Keratinocyte (primary cell): Measurements from ENCODE around the gene GRB10. TPM values are rescaled to one million over a fixed set of nuclear protein-coding genes. Genes with fewer than 3 reads are reported as not detected.

Experiments
- DNase-seq: peaks from one replicate; pipeline ENCODE4 v3.0.0-alpha.2; 2011; ENCODE audit warnings: low read depth, missing footprints, low spot score
- FAIRE-seq: peaks from 2 replicates; lab custom pipeline; 2011; peaks lifted over from hg19 to GRCh38; lab: Jason Lieb, UNC
- H2AFZ ChIP-seq: 2 replicates; pipeline ENCODE4 v1.6.0; 2012; ENCODE audit warnings: low read length, control low read depth, inconsistent platforms; ENCODE audit not compliant: control insufficient read depth
- H3K27ac ChIP-seq: 2 replicates; pipeline ENCODE4 v1.5.1; 2011; ENCODE audit warnings: low read length; ENCODE audit not compliant: control insufficient read depth, insufficient read depth
- H3K27me3 ChIP-seq: 3 replicates; pipeline ENCODE4 v1.6.0; 2011; ENCODE audit warnings: low read length; ENCODE audit not compliant: control insufficient read depth, insufficient read depth; ENCODE audit errors: extremely low read depth
- H3K36me3 ChIP-seq, 2 experiments: 2 replicates in 1 of 2; 3 replicates in 1 of 2; pipeline ENCODE4 v1.5.1; 2011; ENCODE audit warnings: low read length in 2 of 2, mild to moderate bottlenecking in 1 of 2; ENCODE audit not compliant: control insufficient read depth in 2 of 2, insufficient read depth in 2 of 2; ENCODE audit errors: extremely low read depth in 1 of 2
- H3K4me1 ChIP-seq: 3 replicates; pipeline ENCODE4 v1.5.1; 2011; ENCODE audit warnings: low read length; ENCODE audit not compliant: control insufficient read depth, insufficient read depth; ENCODE audit errors: extremely low read depth
- H3K4me2 ChIP-seq: 3 replicates; pipeline ENCODE4 v1.6.0; 2011; ENCODE audit warnings: low read depth, low read length; ENCODE audit not compliant: control insufficient read depth, insufficient read depth; ENCODE audit errors: extremely low read depth
- H3K4me3 ChIP-seq, 3 experiments: fragments of 200-600 bp in 1 of 3; sonication (generic) in 1 of 3; 2 replicates in 2 of 3; 3 replicates in 1 of 3; pipeline ENCODE4 v1.5.1; 2011 to 2016; ENCODE audit warnings: low read length in 3 of 3, mild to moderate bottlenecking in 3 of 3, control low read depth in 2 of 3, inconsistent platforms in 1 of 3, low read depth in 1 of 3, mixed read lengths in 1 of 3, mixed run types in 1 of 3, moderate library complexity in 1 of 3; ENCODE audit not compliant: control insufficient read depth in 2 of 3, insufficient read depth in 2 of 3; ENCODE audit errors: extremely low read depth in 1 of 3
- H3K79me2 ChIP-seq: 2 replicates; pipeline ENCODE4 v1.6.0; 2012; ENCODE audit warnings: low read length; ENCODE audit not compliant: control insufficient read depth, insufficient read depth
- H3K9ac ChIP-seq: 3 replicates; pipeline ENCODE4 v1.6.0; 2011; ENCODE audit warnings: low read length; ENCODE audit not compliant: control insufficient read depth, insufficient read depth; ENCODE audit errors: extremely low read depth
- H3K9me1 ChIP-seq: 3 replicates; pipeline ENCODE4 v1.6.0; 2011; ENCODE audit warnings: low read length; ENCODE audit not compliant: control insufficient read depth, insufficient read depth; ENCODE audit errors: extremely low read depth
- H3K9me3 ChIP-seq: 2 replicates; pipeline ENCODE4 v1.5.1; 2012; ENCODE audit warnings: low read depth, low read length; ENCODE audit not compliant: control insufficient read depth
- H4K20me1 ChIP-seq: 3 replicates; pipeline ENCODE4 v1.6.0; 2011; ENCODE audit warnings: low read length; ENCODE audit not compliant: control insufficient read depth, insufficient read depth; ENCODE audit errors: extremely low read depth
- EZH2 ChIP-seq: IDR thresholded peaks from one replicate; pipeline ENCODE4 v1.6.1; 2012; ENCODE audit warnings: inconsistent platforms, mild to moderate bottlenecking, low read length, moderate library complexity
- dilution Hi-C: fragments of 300-500 bp; cut with MboI; formaldehyde crosslinking; loops from one replicate; pipeline ENCODE4 v1.7.0; 2020; ENCODE audit warnings: low sequenced_read_pairs; ENCODE audit not compliant: extremely low pct_ligation_motif_present
- polyA plus RNA-seq, 5 experiments: library from polyadenylated mRNA; depleted of rRNA in 3 of 5; stranded (reverse) in 3 of 5; stranded (forward) in 1 of 5; unstranded in 1 of 5; fragments of >200 nt; gene quantifications; 1 replicate in 1 of 5; 2 replicates in 3 of 5; 3 replicates in 1 of 5; pipeline versions ENCODE4 v1.2.1 to v1.2.3, GENCODE V29; 2011 to 2012; ENCODE audit warnings: missing spikeins in 2 of 5, low read depth in 1 of 5, low replicate concordance in 1 of 5
- TF ChIP-seq, protein P1 (sequence below), 3 experiments: IDR thresholded peaks in 1 of 3; conservative IDR thresholded peaks in 1 of 3; optimal IDR thresholded peaks in 1 of 3; 2 replicates in 2 of 3; 3 replicates in 1 of 3; pipeline versions ENCODE3 to v1.5.1; 2011; ENCODE audit warnings: low read length in 3 of 3, mild to moderate bottlenecking in 3 of 3, moderate library complexity in 2 of 3, control low read depth in 1 of 3, inconsistent platforms in 1 of 3; ENCODE audit not compliant: insufficient read depth in 2 of 3; ENCODE audit errors: extremely low read depth in 1 of 3

The GRB10 gene
- polyA plus RNA-seq, 1 donor (not counting 4 experiments of a cell fraction or from before 2014, with no cell fraction given) = 4.4 TPM

DNA sequence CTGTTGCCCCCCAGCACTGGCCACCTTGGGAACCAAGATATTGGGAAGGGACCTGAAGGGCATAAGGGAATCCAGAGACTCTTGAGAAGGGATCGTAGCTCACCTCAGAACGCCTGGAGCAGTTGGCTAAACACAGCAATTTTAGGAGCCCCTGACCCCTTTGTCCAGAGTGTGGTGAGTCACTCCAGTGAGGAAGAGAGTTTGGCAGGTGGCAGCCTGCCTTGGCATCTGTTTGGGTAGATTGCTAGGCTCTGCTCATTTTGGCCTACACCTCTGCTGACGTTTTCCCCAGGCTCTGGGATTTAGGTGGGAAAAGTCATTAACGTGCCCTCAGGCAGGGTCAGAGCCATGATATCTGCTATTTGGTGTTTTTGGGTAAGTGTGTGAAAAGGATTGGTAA, 100.6 kb downstream of the GRB10 start:
- Histone ChIP-seq H3K9me1 (no peaks in the 10 kb centered on the region), H3K4me1 (peaks cover 12% of the 10 kb centered on the region), H3K36me3 (no peaks in the 10 kb centered on the region), H2AFZ (no peak overlapping the region), H3K27me3 (no peaks in the 10 kb centered on the region), H4K20me1 (no peaks in the 10 kb centered on the region), H3K4me3 (no peak overlapping the region), H3K4me2 (no peak overlapping the region), H3K79me2 (no peaks in the 10 kb centered on the region), H3K9me3 (no peaks in the 10 kb centered on the region), H3K9ac (no peak overlapping the region), H3K27ac (no peak overlapping the region)
- TF ChIP-seq, protein P1, sequence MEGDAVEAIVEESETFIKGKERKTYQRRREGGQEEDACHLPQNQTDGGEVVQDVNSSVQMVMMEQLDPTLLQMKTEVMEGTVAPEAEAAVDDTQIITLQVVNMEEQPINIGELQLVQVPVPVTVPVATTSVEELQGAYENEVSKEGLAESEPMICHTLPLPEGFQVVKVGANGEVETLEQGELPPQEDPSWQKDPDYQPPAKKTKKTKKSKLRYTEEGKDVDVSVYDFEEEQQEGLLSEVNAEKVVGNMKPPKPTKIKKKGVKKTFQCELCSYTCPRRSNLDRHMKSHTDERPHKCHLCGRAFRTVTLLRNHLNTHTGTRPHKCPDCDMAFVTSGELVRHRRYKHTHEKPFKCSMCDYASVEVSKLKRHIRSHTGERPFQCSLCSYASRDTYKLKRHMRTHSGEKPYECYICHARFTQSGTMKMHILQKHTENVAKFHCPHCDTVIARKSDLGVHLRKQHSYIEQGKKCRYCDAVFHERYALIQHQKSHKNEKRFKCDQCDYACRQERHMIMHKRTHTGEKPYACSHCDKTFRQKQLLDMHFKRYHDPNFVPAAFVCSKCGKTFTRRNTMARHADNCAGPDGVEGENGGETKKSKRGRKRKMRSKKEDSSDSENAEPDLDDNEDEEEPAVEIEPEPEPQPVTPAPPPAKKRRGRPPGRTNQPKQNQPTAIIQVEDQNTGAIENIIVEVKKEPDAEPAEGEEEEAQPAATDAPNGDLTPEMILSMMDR (optimal IDR thresholded peaks at IDR 0.05 in 1 of 3, IDR thresholded peaks at IDR 0.05 in 1 of 3, conservative IDR thresholded peaks at IDR 0.05 in 1 of 3; ENCODE audit: extremely low read depth in 1 of 3, insufficient read depth in 2 of 3, low read length in 3 of 3) = no peak
- TF ChIP-seq EZH2 = no peak
- dilution Hi-C loops = no loop called here
- FAIRE-seq (no peak), DNase-seq (no peak)

DNA sequence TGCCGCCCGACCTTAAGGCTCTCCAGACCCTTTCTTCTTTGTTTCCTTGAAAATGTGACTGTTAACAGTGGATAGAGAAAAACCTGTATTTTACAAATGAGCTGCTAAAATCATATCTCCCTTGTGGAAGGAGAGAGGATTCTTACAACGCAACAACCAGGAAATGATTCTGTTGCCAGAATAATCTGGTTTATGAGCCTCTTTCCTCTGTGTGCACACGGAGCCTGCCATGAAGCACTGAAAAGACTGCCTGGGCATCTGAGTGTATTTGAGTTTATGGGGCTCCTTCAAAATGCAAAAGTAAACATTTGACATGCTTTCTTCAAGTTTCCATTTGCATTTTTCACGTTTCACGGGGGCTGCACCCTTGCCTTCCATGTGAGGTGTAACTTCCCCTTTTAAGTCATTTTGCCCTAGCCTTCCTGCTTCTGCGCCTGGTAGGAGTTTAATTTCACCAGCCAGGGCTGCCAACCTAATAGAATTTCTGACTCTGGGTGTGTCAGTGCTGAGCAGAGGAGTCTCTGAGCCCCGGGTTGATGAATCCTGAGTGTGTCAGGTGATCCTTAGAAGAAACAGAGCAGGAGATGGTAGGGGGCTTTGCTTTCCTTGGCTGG, 101.2 kb downstream of the GRB10 start:
- peaks cover 12% of the 10 kb centered on the region for H3K4me1 ChIP-seq
- no peaks in the 10 kb centered on the region for H4K20me1 ChIP-seq
- H3K9ac ChIP-seq = no peak overlapping the region
- no peak overlapping the region for H3K4me3 ChIP-seq
- dilution Hi-C loops = no loop called here
- FAIRE-seq = no peak
- H3K27me3 ChIP-seq = no peaks in the 10 kb centered on the region
- H3K79me2 ChIP-seq = no peaks in the 10 kb centered on the region
- no peak overlapping the region for H3K27ac ChIP-seq
- DNase-seq = no peak
- no peak overlapping the region for H3K4me2 ChIP-seq
- no peaks in the 10 kb centered on the region for H3K9me1 ChIP-seq
- no peaks in the 10 kb centered on the region for H3K36me3 ChIP-seq
- H3K9me3 ChIP-seq = no peaks in the 10 kb centered on the region
- TF ChIP-seq EZH2 = no peak
- TF ChIP-seq, protein P1 (optimal IDR thresholded peaks at IDR 0.05 in 1 of 3, IDR thresholded peaks at IDR 0.05 in 1 of 3, conservative IDR thresholded peaks at IDR 0.05 in 1 of 3; ENCODE audit: extremely low read depth in 1 of 3, insufficient read depth in 2 of 3, low read length in 3 of 3) = no peak
- no peak overlapping the region for H2AFZ ChIP-seq
